ENCODE measurements around the gene PPP1R13B.

The PPP1R13B gene

GRCh38 chr14:103702095-103702494 lies 145.3 kb downstream of the PPP1R13B start:
- Histone ChIP-seq H3K9ac (ENCODE audit: low read length) (no peak overlapping the region), H3K9me3 (ENCODE audit: insufficient read depth, low read length) (no peaks in the 10 kb centered on the region), H3K27ac (ENCODE audit: low read length) (peak overlapping the region; percentile 36; the same call in 1 of the 2 replicates), H3K27me3 (ENCODE audit: low read depth, low read length) (no peaks in the 10 kb centered on the region), H3K4me2 (ENCODE audit: low read length) (no peak overlapping the region), H2AFZ (ENCODE audit: low read depth, low read length) (no peak overlapping the region), H3K79me2 (ENCODE audit: low read length) (no peaks in the 10 kb centered on the region; the same call in 1 of the 2 replicates), H4K20me1 (ENCODE audit: insufficient read depth, low read length) (peaks cover 22% of the 10 kb centered on the region), H3K36me3 (replicated peaks; ENCODE audit: low read depth, low read length) (peaks cover 52% of the 10 kb centered on the region), H3K4me1 (ENCODE audit: low read length) (peaks cover 24% of the 10 kb centered on the region), H3K4me3 (ENCODE audit: low read length) (no peak overlapping the region)
- TF ChIP-seq EZH2phosphoT487 (IDR thresholded peaks at IDR 0.05; ENCODE audit: low read depth) (no peak), CTCF (IDR thresholded peaks at IDR 0.05; ENCODE audit: low read depth, low read length) (no peak)

DNA sequence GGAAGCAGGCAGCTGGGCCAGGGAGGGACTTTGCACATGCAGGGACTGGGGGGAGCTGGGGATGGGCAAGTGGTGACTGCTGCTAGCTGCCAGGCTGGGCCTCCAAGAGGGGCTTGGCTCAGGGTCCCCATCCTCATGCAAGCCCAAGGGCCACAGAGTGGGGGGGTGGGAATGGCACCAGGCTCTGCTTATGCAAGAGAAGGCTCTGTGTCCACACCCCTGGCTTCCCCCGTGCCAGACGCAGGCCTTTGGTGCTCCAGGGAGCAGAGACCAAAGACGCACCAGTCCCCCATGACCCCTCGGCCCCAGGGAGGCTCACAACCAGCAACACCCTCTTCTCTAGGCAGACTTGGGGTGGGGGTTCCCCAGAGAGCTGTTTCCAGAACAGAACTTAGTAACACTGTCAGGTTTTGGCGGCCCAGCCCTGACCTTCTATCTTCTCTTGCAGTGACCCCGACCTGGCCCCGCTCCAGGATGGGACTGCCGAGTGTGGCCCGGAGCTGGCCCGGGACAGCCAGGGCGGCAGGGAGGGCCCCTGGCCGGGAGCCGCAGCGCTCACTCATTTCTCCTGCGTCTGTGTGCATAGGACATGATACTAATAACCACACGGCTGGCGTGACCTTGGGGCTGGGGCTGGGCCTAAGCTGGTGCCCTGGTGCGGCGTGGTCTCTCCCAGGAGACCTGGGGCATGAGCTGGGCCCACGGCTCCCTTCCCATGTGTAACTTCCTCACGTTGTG lies 146.5 kb downstream of the PPP1R13B start:
- no peak overlapping the region for H3K4me3 ChIP-seq (ENCODE audit: low read length)
- H3K4me1 ChIP-seq (ENCODE audit: low read length) = peaks cover 24% of the 10 kb centered on the region
- H3K27me3 ChIP-seq (ENCODE audit: low read depth, low read length) = no peaks in the 10 kb centered on the region
- H3K79me2 ChIP-seq (ENCODE audit: low read length) = no peaks in the 10 kb centered on the region; the same call in 1 of the 2 replicates
- peaks cover 50% of the 10 kb centered on the region for H3K36me3 ChIP-seq (replicated peaks; ENCODE audit: low read depth, low read length)
- H4K20me1 ChIP-seq (ENCODE audit: insufficient read depth, low read length) = peaks cover 30% of the 10 kb centered on the region
- no peak overlapping the region for H3K4me2 ChIP-seq (ENCODE audit: low read length)
- no peak overlapping the region for H2AFZ ChIP-seq (ENCODE audit: low read depth, low read length)
- H3K9me3 ChIP-seq (ENCODE audit: insufficient read depth, low read length) = no peaks in the 10 kb centered on the region
- TF ChIP-seq EZH2phosphoT487 (IDR thresholded peaks at IDR 0.05; ENCODE audit: low read depth) = no peak
- TF ChIP-seq CTCF (IDR thresholded peaks at IDR 0.05; ENCODE audit: low read depth, low read length) = no peak
- no peak overlapping the region for H3K9ac ChIP-seq (ENCODE audit: low read length)
- no peak overlapping the region for H3K27ac ChIP-seq (ENCODE audit: low read length)

- no peaks in the 10 kb centered on the region for H3K27me3 ChIP-seq (ENCODE audit: low read depth, low read length)
- peaks cover 24% of the 10 kb centered on the region for H3K4me1 ChIP-seq (ENCODE audit: low read length)
- H3K4me2 ChIP-seq (ENCODE audit: low read length) = no peak overlapping the region
- no peaks in the 10 kb centered on the region; the same call in 1 of the 2 replicates for H3K79me2 ChIP-seq (ENCODE audit: low read length)
- no peaks in the 10 kb centered on the region for H3K9me3 ChIP-seq (ENCODE audit: insufficient read depth, low read length)
- TF ChIP-seq CTCF (IDR thresholded peaks at IDR 0.05; ENCODE audit: low read depth, low read length) (no peak), EZH2phosphoT487 (IDR thresholded peaks at IDR 0.05; ENCODE audit: low read depth) (no peak)
- H3K27ac ChIP-seq (ENCODE audit: low read length) = no peak overlapping the region
- no peak overlapping the region for H2AFZ ChIP-seq (ENCODE audit: low read depth, low read length)
- H3K9ac ChIP-seq (ENCODE audit: low read length) = no peak overlapping the region
- no peak overlapping the region for H3K4me3 ChIP-seq (ENCODE audit: low read length)
- H3K36me3 ChIP-seq (replicated peaks; ENCODE audit: low read depth, low read length) = peaks cover 44% of the 10 kb centered on the region
- peaks cover 30% of the 10 kb centered on the region for H4K20me1 ChIP-seq (ENCODE audit: insufficient read depth, low read length)
Observed at GRCh38 chr14:103699901-103700752, 147.2 kb downstream of the PPP1R13B start.

DNA sequence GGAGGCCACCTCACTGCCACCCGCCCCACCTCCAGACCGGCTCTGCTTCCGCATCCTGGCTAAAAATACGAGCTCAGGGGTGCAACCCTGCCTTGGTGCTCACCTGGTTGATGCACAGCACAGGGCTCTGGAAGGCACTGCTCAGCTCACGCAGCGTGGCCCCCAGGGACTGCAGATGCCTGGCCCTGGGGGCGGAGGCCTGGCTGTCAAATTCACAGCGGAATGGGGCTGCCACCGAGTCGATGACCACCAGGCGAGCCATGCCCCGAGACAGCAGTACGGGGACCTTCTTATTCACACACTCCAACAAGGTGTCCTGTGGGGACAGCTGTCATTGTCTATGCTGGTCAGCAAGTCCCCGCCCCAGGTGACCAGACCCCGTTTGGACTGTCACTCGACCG lies 148.1 kb downstream of the PPP1R13B start:
- Histone ChIP-seq H3K9ac (ENCODE audit: low read length) (no peak overlapping the region), H3K4me1 (ENCODE audit: low read length) (peaks cover 24% of the 10 kb centered on the region), H2AFZ (ENCODE audit: low read depth, low read length) (no peak overlapping the region), H3K79me2 (ENCODE audit: low read length) (no peaks in the 10 kb centered on the region; the same call in 1 of the 2 replicates), H3K27me3 (ENCODE audit: low read depth, low read length) (no peaks in the 10 kb centered on the region), H3K9me3 (ENCODE audit: insufficient read depth, low read length) (no peaks in the 10 kb centered on the region), H3K4me3 (ENCODE audit: low read length) (no peak overlapping the region), H3K27ac (ENCODE audit: low read length) (no peak overlapping the region), H4K20me1 (ENCODE audit: insufficient read depth, low read length) (peaks cover 30% of the 10 kb centered on the region), H3K4me2 (ENCODE audit: low read length) (no peak overlapping the region), H3K36me3 (replicated peaks; ENCODE audit: low read depth, low read length) (peaks cover 43% of the 10 kb centered on the region)
- no peak for TF ChIP-seq CTCF (IDR thresholded peaks at IDR 0.05; ENCODE audit: low read depth, low read length)
- no peak for TF ChIP-seq EZH2phosphoT487 (IDR thresholded peaks at IDR 0.05; ENCODE audit: low read depth)

Data from OCI-LY3 (cell line).